Vagina (tissue), 2 donors: Measurements from ENCODE around the gene YWHAG. TPM values are rescaled to one million over a fixed set of nuclear protein-coding genes. Genes with fewer than 3 reads are reported as not detected.
"Not testable (repeated sequence)": the region's sequence is repeated elsewhere in the genome, so short reads cannot be mapped to it uniquely, and the experiment has no call there.

ENCODE experiments used
- DNase-seq, 2 donors: peaks; one replicate each; pipeline ENCODE4 v3.0.0-alpha.2; 2017; ENCODE audit errors: extremely low spot score in 2 of 2
- H3K27ac ChIP-seq: fragments of 200-600 bp; sonication (generic); one replicate; pipeline ENCODE4 v1.5.1; 2019
- H3K27me3 ChIP-seq: fragments of 200-600 bp; sonication (generic); one replicate; pipeline ENCODE4 v1.5.1; 2019
- H3K36me3 ChIP-seq, 2 donors: fragments of 200-600 bp; sonication (generic); one replicate each; pipeline ENCODE4 v1.5.1; 2017 to 2019
- H3K4me1 ChIP-seq: fragments of 200-600 bp; sonication (generic); one replicate; pipeline ENCODE4 v1.5.1; 2019
- H3K4me3 ChIP-seq, 2 donors: fragments of 200-600 bp; sonication (generic); 1 replicate in 1 of 2; 2 replicates in 1 of 2; pipeline ENCODE4 v1.5.1; 2016 to 2019
- H3K9me3 ChIP-seq: fragments of 200-600 bp; sonication (generic); one replicate; pipeline ENCODE4 v1.5.1; 2019
- CTCF ChIP-seq, 3 experiments: fragments of 450-650 bp in 2 of 3; fragments of 200-600 bp in 1 of 3; sonication (generic) in 1 of 3; IDR thresholded peaks; one replicate each; pipeline ENCODE4 v1.5.1; 2017 to 2019; ENCODE audit warnings: antibody characterized with exemption in 3 of 3, mild to moderate bottlenecking in 2 of 3, moderate library complexity in 2 of 3
- POLR2A ChIP-seq, 2 donors: fragments of 450-650 bp; IDR thresholded peaks; one replicate each; pipeline ENCODE4 v1.6.1; 2017; ENCODE audit warnings: antibody characterized with exemption in 2 of 2, mild to moderate bottlenecking in 2 of 2, moderate library complexity in 2 of 2
- POLR2AphosphoS5 ChIP-seq, 2 donors: sonication (generic); formaldehyde crosslinking; IDR thresholded peaks; one replicate each; pipeline ENCODE4 v1.9.0; 2017; ENCODE audit warnings: antibody characterized with exemption in 2 of 2, mild to moderate bottlenecking in 2 of 2, low read depth in 1 of 2; ENCODE audit not compliant: insufficient read depth in 1 of 2
- intact Hi-C: fragments of 100-400 bp; cut with DNase I; formaldehyde crosslinking; loops from one replicate; pipeline ENCODE4 v1.15.1; 2023
- total RNA-seq: library from RNA; depleted of rRNA; stranded (reverse); fragments of >200 nt; gene quantifications from one replicate; pipeline ENCODE4 v1.2.3, GENCODE V29; 2016

The YWHAG gene
- total RNA-seq, 1 donor from 2014 or later, result 73.2 TPM

- Histone ChIP-seq H3K4me3 (no peak overlapping the region), H3K9me3 (no peaks in the 10 kb centered on the region), H3K27me3 (no peaks in the 10 kb centered on the region), H3K36me3 (no peaks in the 10 kb centered on the region), H3K4me1 (peaks cover 22% of the 10 kb centered on the region), H3K27ac (no peak overlapping the region)
- DNase-seq, result no peak
- intact Hi-C loops, result no loop called here
- TF ChIP-seq POLR2AphosphoS5 (IDR thresholded peaks at IDR 0.05; ENCODE audit: insufficient read depth in 1 of 2, low read depth in 1 of 2), result no peak
Observed at GRCh38 chr7:76395965-76396726, 37.4 kb upstream of the YWHAG start.

- intact Hi-C loops, DNase-seq, H3K36me3 ChIP-seq, H3K9me3 ChIP-seq, H3K27ac ChIP-seq, H3K27me3 ChIP-seq, H3K4me3 ChIP-seq: not testable (repeated sequence)
- H3K4me1 ChIP-seq, result peaks cover 22% of the 10 kb centered on the region
Observed at GRCh38 chr7:76395605-76395964, 36.8 kb upstream of the YWHAG start.

GRCh38 chr7:76394957-76395356 is 36.2 kb upstream of the YWHAG start:
- no peak for DNase-seq
- no peaks in the 10 kb centered on the region for H3K9me3 ChIP-seq
- no peak overlapping the region for H3K4me3 ChIP-seq
- H3K4me1 ChIP-seq, result peaks cover 22% of the 10 kb centered on the region
- no peak overlapping the region for H3K27ac ChIP-seq
- TF ChIP-seq POLR2A (IDR thresholded peaks at IDR 0.05) (no peak), POLR2AphosphoS5 (IDR thresholded peaks at IDR 0.05; ENCODE audit: insufficient read depth in 1 of 2, low read depth in 1 of 2) (no peak), CTCF (IDR thresholded peaks at IDR 0.05) (no peak)
- H3K27me3 ChIP-seq, result no peaks in the 10 kb centered on the region
- intact Hi-C loops, result no loop called here
- H3K36me3 ChIP-seq, result no peaks in the 10 kb centered on the region

GRCh38 chr7:76393116-76394031 is 34.6 kb upstream of the YWHAG start:
- no peaks in the 10 kb centered on the region for H3K36me3 ChIP-seq
- H3K4me3 ChIP-seq, result peak overlapping the region; percentile 63 to 69
- H3K4me1 ChIP-seq, result peaks cover 31% of the 10 kb centered on the region
- TF ChIP-seq CTCF (IDR thresholded peaks at IDR 0.05) (no peak), POLR2AphosphoS5 (IDR thresholded peaks at IDR 0.05; ENCODE audit: insufficient read depth in 1 of 2, low read depth in 1 of 2) (peak; percentile 10 to 82), POLR2A (IDR thresholded peaks at IDR 0.05) (peak in 1 of 2 donors; percentile 81)
- H3K27me3 ChIP-seq, result no peaks in the 10 kb centered on the region
- intact Hi-C loops, result no loop called here
- peak in 1 of 2 donors; percentile 93 for DNase-seq
- no peaks in the 10 kb centered on the region for H3K9me3 ChIP-seq
- peak overlapping the region; percentile 91 for H3K27ac ChIP-seq

- TF ChIP-seq POLR2AphosphoS5 (IDR thresholded peaks at IDR 0.05; ENCODE audit: insufficient read depth in 1 of 2, low read depth in 1 of 2) (no peak), POLR2A (IDR thresholded peaks at IDR 0.05) (no peak), CTCF (IDR thresholded peaks at IDR 0.05) (no peak)
- peak overlapping the region; percentile 91 for H3K27ac ChIP-seq
- intact Hi-C loops, result no loop called here
- DNase-seq, result no peak
- no peaks in the 10 kb centered on the region for H3K9me3 ChIP-seq
- peaks cover 28% of the 10 kb centered on the region for H3K4me1 ChIP-seq
- no peaks in the 10 kb centered on the region for H3K36me3 ChIP-seq
- H3K27me3 ChIP-seq, result no peaks in the 10 kb centered on the region
- peak overlapping the region; percentile 63 to 69 for H3K4me3 ChIP-seq
Observed at GRCh38 chr7:76392531-76393115, 33.8 kb upstream of the YWHAG start.
